ENCODE data around the gene PPM1L.
"Not testable (repeated sequence)": the region's sequence is repeated elsewhere in the genome, so short reads cannot be mapped to it uniquely, and the experiment has no call there.

Gene PPM1L

GRCh38 chr3:160931474-160931873, 175.4 kb downstream of the PPM1L start:
- no peak for DNase-seq (ENCODE audit: low spot score)

- no peak for DNase-seq (ENCODE audit: low spot score)
Observed at GRCh38 chr3:160935413-160936095, 179.5 kb downstream of the PPM1L start.

GRCh38 chr3:160941885-160942494, 186.0 kb downstream of the PPM1L start:
- peak; percentile 85 for DNase-seq (ENCODE audit: low spot score)

- no peak for DNase-seq (ENCODE audit: low spot score)
Observed at GRCh38 chr3:160943996-160944395, 188.0 kb downstream of the PPM1L start.

DNA sequence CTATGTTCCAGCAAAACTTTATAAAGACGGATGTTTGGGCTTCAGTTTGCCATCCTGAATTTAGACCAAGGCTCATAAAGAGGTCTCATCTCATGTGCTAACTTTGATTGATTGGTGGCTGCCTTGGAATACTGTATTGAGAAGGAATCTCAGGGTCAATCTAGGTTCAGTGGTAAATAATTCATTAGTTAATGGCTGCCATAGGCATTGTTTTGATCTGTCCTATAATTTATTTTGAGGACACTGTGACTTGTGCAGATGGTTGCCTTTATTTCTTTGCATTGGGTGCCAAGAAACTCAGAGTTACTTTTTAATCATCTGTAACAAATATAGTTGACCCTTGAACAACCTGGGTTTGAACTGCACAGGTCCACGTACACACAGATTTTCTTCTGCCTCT, 189.3 kb downstream of the PPM1L start:
- DNase-seq (ENCODE audit: low spot score): no peak

GRCh38 chr3:160948273-160948672, 192.2 kb downstream of the PPM1L start:
- DNase-seq (ENCODE audit: low spot score): peak; percentile 77

- DNase-seq (ENCODE audit: low spot score): no peak
Observed at GRCh38 chr3:160949460-160949859, 193.4 kb downstream of the PPM1L start.

DNA sequence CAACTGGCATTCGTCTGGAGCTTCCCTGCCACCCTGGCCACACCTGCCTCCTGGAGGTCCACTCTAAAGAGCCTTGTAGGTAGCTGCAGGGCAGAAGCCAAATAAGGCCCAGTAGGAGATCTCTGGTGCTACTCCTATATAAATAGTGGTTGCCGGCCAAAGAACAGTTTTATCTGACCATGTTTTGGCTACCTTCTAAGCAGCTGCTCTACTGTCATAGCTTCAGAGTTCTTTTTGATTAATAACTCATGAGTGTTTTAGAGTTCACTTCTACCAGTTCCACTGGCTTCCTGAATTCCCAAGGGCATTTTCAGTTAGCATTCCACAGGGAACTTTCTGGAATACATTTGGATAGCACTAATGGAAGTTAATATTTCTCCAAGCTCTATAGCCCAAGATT, 194.5 kb downstream of the PPM1L start:
- DNase-seq (ENCODE audit: low spot score): no peak

DNA sequence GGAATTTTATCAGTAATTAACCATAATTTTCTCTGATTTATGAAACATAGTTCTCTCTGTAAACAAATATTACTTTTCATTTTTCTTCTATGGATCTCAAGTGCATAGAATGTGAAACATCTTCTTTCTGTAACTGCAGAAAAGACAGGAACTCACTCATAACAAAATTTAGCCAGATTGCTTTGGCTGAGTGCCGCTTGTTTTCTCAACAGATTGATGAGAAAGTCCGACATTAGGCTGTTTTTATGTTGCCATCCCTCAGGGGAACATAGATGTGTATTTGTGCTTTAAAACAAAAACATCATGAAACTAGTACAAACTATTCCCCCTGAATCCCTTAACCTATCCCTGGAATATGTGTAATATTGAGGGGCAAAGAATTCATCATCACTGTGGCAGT, 194.9 kb downstream of the PPM1L start:
- DNase-seq (ENCODE audit: low spot score): peak; percentile 53

- peak; percentile 71 for DNase-seq (ENCODE audit: low spot score)
Observed at GRCh38 chr3:160951642-160952487, 195.8 kb downstream of the PPM1L start.

GRCh38 chr3:160953686-160954085, 197.7 kb downstream of the PPM1L start:
- DNase-seq (ENCODE audit: low spot score): peak; percentile 51

- DNase-seq (ENCODE audit: low spot score): no peak
Observed at GRCh38 chr3:160956785-160957184, 200.8 kb downstream of the PPM1L start.

DNA sequence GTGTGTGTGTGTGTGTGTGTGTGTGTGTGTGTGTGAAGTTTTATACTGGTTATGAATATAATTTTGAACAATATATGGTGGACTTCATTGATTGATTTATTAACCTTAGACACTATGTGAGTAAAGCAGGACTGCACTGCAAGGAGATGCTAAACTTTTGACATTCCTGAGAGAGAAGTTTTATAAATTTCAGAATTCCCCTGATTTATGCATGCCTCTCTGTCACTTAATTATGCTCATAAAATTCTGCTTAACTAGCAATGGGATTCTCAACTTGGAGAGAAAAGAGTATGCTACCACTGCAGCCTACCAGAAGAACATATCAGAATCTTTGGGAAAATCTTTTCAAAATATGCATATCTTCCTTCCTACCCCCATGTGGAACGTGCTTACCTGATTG, 204.5 kb downstream of the PPM1L start:
- no peak for DNase-seq (ENCODE audit: low spot score)

DNA sequence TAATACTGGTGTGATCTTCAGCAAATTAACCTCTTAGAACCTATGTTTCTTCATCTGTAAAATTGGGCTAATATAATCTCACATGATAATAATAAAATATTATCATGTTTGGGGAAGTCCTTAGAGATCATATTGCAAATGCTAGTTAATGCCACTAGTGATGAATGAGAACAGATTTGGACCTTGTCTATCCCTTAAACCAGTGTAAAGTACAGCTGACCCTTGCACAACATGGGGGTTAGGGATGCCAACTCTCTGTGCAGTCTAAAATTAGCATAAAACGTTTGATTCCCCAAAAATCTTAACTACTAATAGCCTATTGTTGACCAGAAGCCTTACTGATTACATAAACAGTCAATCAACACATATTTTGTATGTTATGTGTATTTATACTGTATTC, 207.9 kb downstream of the PPM1L start:
- no peak for DNase-seq (ENCODE audit: low spot score)

DNA sequence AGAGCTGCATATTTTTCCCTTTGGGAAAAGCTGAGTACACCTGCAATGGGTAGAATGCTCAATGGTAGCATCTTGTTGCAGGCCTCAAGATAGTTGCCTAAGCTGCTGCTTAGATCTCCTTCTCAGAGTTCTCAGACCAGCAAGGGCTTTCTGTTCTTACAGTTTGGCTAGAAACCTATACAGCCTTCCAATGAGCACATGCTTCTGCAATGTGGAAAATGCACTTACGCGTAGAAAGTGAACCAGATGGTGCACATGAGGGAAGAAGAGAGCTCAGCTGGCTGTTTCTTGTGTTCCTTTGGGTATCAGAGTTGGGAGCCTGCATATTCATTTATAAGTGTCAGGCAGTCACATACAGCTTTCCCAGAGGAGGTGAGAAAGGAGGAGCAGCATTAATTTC, 212.7 kb downstream of the PPM1L start:
- peak; percentile 53 for DNase-seq (ENCODE audit: low spot score)

DNA sequence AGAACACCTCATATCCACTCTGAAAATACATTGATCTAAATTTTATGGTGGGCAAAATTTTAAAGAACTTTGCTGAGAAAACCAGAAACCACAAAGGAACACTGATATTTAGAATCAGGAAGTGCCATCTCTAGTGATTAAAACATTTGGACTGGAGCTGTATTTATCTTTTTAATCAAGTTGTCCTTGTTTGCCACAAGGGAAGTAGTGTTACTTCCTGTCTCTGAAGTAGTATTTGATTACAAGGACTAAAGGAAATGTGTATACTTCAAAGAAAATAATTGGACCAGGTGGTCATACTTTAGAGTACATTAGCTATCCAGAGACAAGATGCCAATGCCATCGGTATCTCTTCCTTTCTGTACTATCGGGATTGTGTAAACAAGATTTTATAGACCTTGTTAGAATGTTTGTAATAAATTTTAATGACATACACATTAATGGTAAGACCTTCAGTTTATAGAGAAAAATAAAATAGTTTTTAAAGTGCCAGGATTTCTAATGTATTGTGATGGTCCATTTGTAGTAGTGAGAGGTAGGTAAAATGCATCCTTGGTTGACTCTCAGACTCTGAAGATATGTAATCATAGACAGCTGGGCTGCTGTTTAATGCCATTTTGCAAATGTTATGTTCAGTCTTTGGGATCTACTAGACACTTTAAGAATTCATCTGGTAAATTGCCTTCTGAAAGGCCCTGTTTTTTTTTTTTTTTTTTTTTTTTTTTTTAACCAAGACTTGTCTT, 217.2 kb downstream of the PPM1L start:
- DNase-seq (ENCODE audit: low spot score): no peak

DNA sequence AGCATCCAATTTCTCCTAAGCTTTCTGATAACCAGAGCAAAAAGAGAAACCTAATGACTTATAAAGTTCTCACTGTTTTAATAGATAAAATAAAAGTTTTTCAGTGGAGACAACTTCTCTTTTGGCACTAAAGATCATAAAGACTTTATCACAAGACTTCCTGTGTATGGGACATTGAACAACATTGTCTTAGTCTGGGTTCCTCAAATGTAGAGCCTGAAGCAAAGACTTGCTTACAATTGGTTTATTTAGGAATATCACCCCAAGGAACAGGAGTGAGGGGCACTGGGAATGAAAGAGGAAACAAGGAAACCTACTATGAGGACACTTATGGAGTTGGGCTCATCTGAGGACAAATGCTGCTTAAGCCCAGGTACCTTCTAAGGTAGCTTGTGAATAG, 221.7 kb downstream of the PPM1L start:
- DNase-seq (ENCODE audit: low spot score): no peak

DNA sequence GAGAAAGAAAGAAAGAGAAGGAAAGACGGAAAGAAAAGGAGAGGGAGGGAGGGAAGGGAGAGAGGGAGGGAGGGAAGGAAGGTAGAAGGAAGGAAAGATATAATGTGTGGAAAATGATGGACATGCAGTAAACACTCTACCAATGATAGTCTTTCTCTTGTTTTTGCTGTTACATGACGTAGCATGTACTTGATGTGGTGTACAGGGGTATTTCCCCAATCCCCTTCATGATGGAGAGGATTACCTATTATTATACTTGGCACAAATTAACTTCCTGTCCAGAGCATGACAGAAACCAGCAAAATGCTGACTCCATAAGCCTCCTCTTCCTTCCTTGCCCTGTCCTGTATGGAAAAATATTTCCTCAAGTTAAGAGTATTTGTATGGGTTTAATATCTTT, 224.7 kb downstream of the PPM1L start:
- DNase-seq (ENCODE audit: low spot score): no peak

- DNase-seq (ENCODE audit: low spot score): no peak
Observed at GRCh38 chr3:160981217-160981938, 225.3 kb downstream of the PPM1L start.

DNA sequence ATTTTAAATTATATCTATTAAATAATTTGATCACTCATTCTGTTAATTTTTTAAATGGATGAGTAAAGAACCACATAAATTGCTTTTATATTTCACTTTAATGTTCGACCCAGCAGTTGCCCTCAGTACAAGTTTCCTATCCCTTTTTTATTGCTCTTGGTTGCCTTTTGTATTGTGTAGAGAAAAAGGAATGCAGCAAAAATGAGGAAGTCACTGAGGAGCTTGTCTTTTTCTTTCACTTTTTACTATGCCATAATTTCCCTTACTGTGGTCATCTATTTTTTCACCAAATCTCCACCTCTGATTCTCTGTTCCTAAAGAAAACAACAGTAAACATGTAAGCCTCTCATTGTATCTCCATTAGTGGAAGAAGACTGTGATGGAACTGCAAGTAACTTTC, 226.5 kb downstream of the PPM1L start:
- DNase-seq (ENCODE audit: low spot score): no peak

- not testable (repeated sequence) for DNase-seq (ENCODE audit: low spot score)
Observed at GRCh38 chr3:160983900-160984299, 227.9 kb downstream of the PPM1L start.

GRCh38 chr3:160986069-160986468, 230.0 kb downstream of the PPM1L start:
- peak; percentile 94 for DNase-seq (ENCODE audit: low spot score)

All from cerebellar cortex (tissue), 1 donor.